Measurements from ENCODE around the gene ZNF474. TPM values are rescaled to one million over a fixed set of nuclear protein-coding genes. Genes with fewer than 3 reads are reported as not detected.

The ZNF474 gene
- total and polyA plus RNA-seq, 3 donors from 2014 or later, result 3.7 to 16.4 (median 7.1) TPM

DNA sequence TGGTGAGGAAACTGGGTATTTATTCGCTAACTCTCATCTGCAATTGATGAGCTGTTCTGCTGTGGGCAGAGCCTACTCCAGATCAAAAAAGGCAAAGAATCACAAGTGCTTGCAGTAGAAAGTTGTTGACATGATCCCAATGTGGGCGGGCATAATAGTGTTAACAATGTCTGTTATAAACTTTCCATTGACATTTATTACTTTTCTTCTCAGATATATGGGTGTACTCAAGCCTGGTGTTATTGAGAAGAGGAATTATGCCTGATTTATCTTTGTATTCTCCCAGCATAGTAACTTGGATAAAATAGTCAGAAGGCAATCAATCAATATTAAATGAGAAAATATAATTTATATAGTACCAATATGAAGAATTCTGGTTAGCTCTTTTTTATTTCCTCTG lies 47.8 kb downstream of the ZNF474 start:
- Histone ChIP-seq H3K4me3 (no peak overlapping the region), H3K27me3 (no peaks in the 10 kb centered on the region), H3K27ac (no peak overlapping the region), H3K4me1 (peaks cover 8% of the 10 kb centered on the region), H3K36me3 (ENCODE audit: low read depth, missing control alignments) (no peaks in the 10 kb centered on the region), H3K9me3 (no peaks in the 10 kb centered on the region)
- no peak for DNase-seq
- intact Hi-C loops (cut with DNase I; ENCODE audit: low total_unique reads), result no loop called here
- 87 to 89% methylated on average over 2 of the region's 2 CpGs for WGBS, 2 donors
- TF ChIP-seq, protein P1, sequence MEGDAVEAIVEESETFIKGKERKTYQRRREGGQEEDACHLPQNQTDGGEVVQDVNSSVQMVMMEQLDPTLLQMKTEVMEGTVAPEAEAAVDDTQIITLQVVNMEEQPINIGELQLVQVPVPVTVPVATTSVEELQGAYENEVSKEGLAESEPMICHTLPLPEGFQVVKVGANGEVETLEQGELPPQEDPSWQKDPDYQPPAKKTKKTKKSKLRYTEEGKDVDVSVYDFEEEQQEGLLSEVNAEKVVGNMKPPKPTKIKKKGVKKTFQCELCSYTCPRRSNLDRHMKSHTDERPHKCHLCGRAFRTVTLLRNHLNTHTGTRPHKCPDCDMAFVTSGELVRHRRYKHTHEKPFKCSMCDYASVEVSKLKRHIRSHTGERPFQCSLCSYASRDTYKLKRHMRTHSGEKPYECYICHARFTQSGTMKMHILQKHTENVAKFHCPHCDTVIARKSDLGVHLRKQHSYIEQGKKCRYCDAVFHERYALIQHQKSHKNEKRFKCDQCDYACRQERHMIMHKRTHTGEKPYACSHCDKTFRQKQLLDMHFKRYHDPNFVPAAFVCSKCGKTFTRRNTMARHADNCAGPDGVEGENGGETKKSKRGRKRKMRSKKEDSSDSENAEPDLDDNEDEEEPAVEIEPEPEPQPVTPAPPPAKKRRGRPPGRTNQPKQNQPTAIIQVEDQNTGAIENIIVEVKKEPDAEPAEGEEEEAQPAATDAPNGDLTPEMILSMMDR (IDR thresholded peaks at IDR 0.05), result no peak
- TF ChIP-seq POLR2A (IDR thresholded peaks at IDR 0.05), result no peak

DNA sequence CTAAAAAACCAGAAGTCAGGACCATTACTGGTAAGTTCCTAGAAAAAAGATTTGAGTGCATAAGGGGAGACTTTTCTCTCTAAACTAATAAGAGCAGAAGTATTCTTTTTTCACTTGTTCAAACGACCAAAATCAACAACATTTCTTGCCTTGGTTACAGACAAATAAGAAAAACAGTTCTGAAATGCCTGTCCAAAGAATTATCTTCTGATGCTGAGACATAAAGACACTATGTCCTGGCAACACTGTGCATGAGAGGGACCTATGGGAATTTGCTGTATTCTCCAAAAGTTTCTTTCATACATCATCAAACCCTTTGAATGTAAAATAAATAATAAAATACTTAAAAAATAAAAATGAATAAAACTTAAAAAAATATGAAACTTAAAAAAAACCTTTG lies 50.4 kb downstream of the ZNF474 start:
- 38 to 40% methylated on average over 1 of the region's 1 CpG for WGBS, 2 donors
- TF ChIP-seq, protein P1 (IDR thresholded peaks at IDR 0.05), result no peak
- TF ChIP-seq POLR2A (IDR thresholded peaks at IDR 0.05), result no peak
- no peak overlapping the region for H3K4me3 ChIP-seq
- no peak for DNase-seq
- intact Hi-C loops (cut with DNase I; ENCODE audit: low total_unique reads), result no loop called here
- no peak overlapping the region for H3K27ac ChIP-seq
- no peaks in the 10 kb centered on the region for H3K9me3 ChIP-seq
- no peaks in the 10 kb centered on the region for H3K36me3 ChIP-seq (ENCODE audit: low read depth, missing control alignments)
- peaks cover 19% of the 10 kb centered on the region for H3K4me1 ChIP-seq
- no peaks in the 10 kb centered on the region for H3K27me3 ChIP-seq

DNA sequence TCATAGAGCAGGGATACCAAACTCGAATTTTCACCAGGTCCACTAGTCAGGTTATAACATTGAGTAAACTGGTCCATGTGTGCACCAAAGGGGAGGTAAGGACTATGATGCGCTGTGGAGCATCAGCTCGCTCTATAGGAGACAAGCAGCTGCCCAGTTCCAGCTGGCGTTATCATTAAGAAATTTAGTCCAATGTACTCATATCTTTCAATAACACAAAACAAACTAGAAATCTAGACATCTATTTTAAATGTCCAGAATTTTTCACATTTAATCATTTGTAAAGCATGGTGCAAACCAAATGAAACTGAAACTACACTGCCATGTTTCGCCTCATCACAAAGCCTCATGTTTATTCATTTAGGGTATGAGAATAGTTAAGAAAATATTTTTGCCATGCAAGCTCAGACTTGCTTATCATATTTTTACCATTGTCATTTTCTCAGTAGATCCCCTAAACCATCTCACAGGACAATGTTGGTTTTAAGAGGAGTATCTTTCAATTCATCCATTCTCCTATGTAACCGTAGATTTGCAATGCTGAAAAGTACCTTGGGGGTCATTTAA lies 50.9 kb downstream of the ZNF474 start:
- TF ChIP-seq, protein P1 (IDR thresholded peaks at IDR 0.05), result no peak
- TF ChIP-seq POLR2A (IDR thresholded peaks at IDR 0.05), result no peak
- peaks cover 19% of the 10 kb centered on the region for H3K4me1 ChIP-seq
- 91 to 94% methylated on average over 6 of the region's 6 CpGs for WGBS, 2 donors
- no peaks in the 10 kb centered on the region for H3K9me3 ChIP-seq
- no peak overlapping the region for H3K27ac ChIP-seq
- intact Hi-C loops (cut with DNase I; ENCODE audit: low total_unique reads), result no loop called here
- no peak for DNase-seq
- H3K4me3 ChIP-seq, result no peak overlapping the region
- no peaks in the 10 kb centered on the region for H3K36me3 ChIP-seq (ENCODE audit: low read depth, missing control alignments)
- H3K27me3 ChIP-seq, result no peaks in the 10 kb centered on the region

DNA sequence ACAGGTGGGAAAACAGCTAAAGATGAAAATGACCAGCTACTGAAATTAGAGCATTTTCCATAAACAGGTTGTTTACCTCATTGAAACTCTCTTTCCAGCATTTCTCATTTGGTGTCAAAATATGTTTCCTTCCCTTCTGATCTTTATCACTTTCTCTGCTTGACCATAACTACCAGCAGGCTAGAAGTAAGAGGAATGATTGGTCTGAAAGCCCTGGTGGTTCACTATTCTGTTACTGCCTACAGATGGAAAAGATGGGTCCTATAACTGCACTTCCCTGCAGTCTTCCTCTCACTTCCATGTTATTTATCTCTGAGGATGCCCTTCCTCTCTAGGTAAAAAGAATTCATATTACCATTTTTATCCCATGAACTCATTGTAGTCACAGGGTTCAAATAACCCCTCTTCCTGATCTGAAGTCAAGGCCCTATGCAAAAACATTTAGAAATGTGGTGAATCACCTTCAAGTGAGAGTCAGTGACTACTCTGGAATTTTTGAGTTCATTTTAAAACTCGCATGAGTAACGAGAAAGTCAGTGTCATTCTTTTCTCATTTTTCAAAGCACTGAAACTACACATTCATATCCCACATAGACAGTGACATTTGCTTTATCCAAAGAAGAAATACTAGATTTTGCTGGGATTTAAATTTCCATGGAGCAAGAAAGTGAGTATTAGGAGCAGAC lies 51.7 kb downstream of the ZNF474 start:
- Histone ChIP-seq H3K27me3 (no peaks in the 10 kb centered on the region), H3K9me3 (no peaks in the 10 kb centered on the region), H3K36me3 (ENCODE audit: low read depth, missing control alignments) (no peaks in the 10 kb centered on the region), H3K27ac (no peak overlapping the region), H3K4me1 (peaks cover 19% of the 10 kb centered on the region), H3K4me3 (no peak overlapping the region)
- no peak for DNase-seq
- intact Hi-C loops (cut with DNase I; ENCODE audit: low total_unique reads), result no loop called here
- WGBS, 2 donors, result 78 to 79% methylated on average over 2 of the region's 2 CpGs
- TF ChIP-seq, protein P1 (IDR thresholded peaks at IDR 0.05), result no peak
- TF ChIP-seq POLR2A (IDR thresholded peaks at IDR 0.05), result no peak

DNA sequence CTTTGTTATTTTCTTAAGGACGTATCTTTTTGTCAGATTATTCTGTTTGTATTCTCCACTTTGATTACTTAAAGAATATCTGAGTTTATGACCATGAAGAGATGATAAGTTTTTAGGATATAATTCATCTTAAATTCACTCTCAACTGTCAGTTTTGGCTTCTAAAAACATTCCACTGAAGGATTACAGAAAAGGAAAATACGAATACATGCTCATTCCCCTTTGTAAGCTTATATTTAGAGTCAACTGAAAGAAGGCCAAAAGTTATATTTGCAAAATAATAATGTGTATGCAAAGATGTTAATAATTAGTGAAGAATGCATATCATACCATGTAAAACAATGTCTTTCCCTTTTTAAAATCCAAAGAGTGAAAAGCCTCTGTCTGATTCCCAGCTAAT lies 52.5 kb downstream of the ZNF474 start:
- 51 to 68% methylated on average over 2 of the region's 2 CpGs for WGBS, 2 donors

More for the DNA sequence above, 52.5 kb downstream of the ZNF474 start:
- H3K9me3 ChIP-seq, result no peaks in the 10 kb centered on the region
- no peak overlapping the region for H3K4me3 ChIP-seq
- H3K36me3 ChIP-seq (ENCODE audit: low read depth, missing control alignments), result no peaks in the 10 kb centered on the region
- no peak for DNase-seq
- peak overlapping the region in 1 of 2 donors; percentile 57 for H3K27ac ChIP-seq
- no peaks in the 10 kb centered on the region for H3K27me3 ChIP-seq
- TF ChIP-seq, protein P1 (IDR thresholded peaks at IDR 0.05), result no peak
- TF ChIP-seq POLR2A (IDR thresholded peaks at IDR 0.05), result no peak
- H3K4me1 ChIP-seq, result peaks cover 19% of the 10 kb centered on the region
- intact Hi-C loops (cut with DNase I; ENCODE audit: low total_unique reads), result no loop called here
